ENCODE measurements around the gene NFE2.

Gene NFE2

GRCh38 chr12:54303640-54304039 is 2.8 kb upstream of the NFE2 start:
- Histone ChIP-seq H3K27me3 (ENCODE audit: control insufficient read depth, insufficient read depth, low read length) (peaks cover 9% of the 10 kb centered on the region), H3K4me1 (ENCODE audit: control insufficient read depth, insufficient read depth, low read length) (peaks cover 41% of the 10 kb centered on the region), H3K27ac (ENCODE audit: low read depth, low read length) (no peak overlapping the region), H3K9me3 (ENCODE audit: control insufficient read depth, insufficient read depth, low read length) (no peaks in the 10 kb centered on the region), H3K9ac (ENCODE audit: low read depth, low read length) (no peak overlapping the region), H3K4me3 (ENCODE audit: low read depth, low read length) (no peak overlapping the region), H3K36me3 (ENCODE audit: control insufficient read depth, insufficient read depth, low read length) (no peaks in the 10 kb centered on the region)

- Histone ChIP-seq H3K9ac (ENCODE audit: low read depth, low read length) (peak overlapping the region; percentile 49), H3K27ac (ENCODE audit: low read depth, low read length) (peak overlapping the region; percentile 85), H3K4me3 (ENCODE audit: low read depth, low read length) (peak overlapping the region; percentile 57), H3K4me1 (ENCODE audit: control insufficient read depth, insufficient read depth, low read length) (peaks cover 41% of the 10 kb centered on the region), H3K9me3 (ENCODE audit: control insufficient read depth, insufficient read depth, low read length) (no peaks in the 10 kb centered on the region), H3K27me3 (ENCODE audit: control insufficient read depth, insufficient read depth, low read length) (peaks cover 9% of the 10 kb centered on the region), H3K36me3 (ENCODE audit: control insufficient read depth, insufficient read depth, low read length) (no peaks in the 10 kb centered on the region)
Measured at GRCh38 chr12:54301428-54302048, 723 bp upstream of the NFE2 start.

- Histone ChIP-seq H3K27me3 (ENCODE audit: control insufficient read depth, insufficient read depth, low read length) (peaks cover 9% of the 10 kb centered on the region), H3K4me1 (ENCODE audit: control insufficient read depth, insufficient read depth, low read length) (peaks cover 41% of the 10 kb centered on the region), H3K9ac (ENCODE audit: low read depth, low read length) (no peak overlapping the region), H3K4me3 (ENCODE audit: low read depth, low read length) (peak overlapping the region; percentile 57), H3K36me3 (ENCODE audit: control insufficient read depth, insufficient read depth, low read length) (no peaks in the 10 kb centered on the region), H3K27ac (ENCODE audit: low read depth, low read length) (peak overlapping the region; percentile 85), H3K9me3 (ENCODE audit: control insufficient read depth, insufficient read depth, low read length) (no peaks in the 10 kb centered on the region)
Measured at GRCh38 chr12:54300225-54300731, 537 bp downstream of the NFE2 start.

- Histone ChIP-seq H3K36me3 (ENCODE audit: control insufficient read depth, insufficient read depth, low read length) (no peaks in the 10 kb centered on the region), H3K27ac (ENCODE audit: low read depth, low read length) (no peak overlapping the region), H3K4me3 (ENCODE audit: low read depth, low read length) (peak overlapping the region; percentile 57; the same call in 1 of the 2 replicates), H3K27me3 (ENCODE audit: control insufficient read depth, insufficient read depth, low read length) (peaks cover 9% of the 10 kb centered on the region), H3K9me3 (ENCODE audit: control insufficient read depth, insufficient read depth, low read length) (no peaks in the 10 kb centered on the region), H3K4me1 (ENCODE audit: control insufficient read depth, insufficient read depth, low read length) (peaks cover 40% of the 10 kb centered on the region), H3K9ac (ENCODE audit: low read depth, low read length) (no peak overlapping the region)
Measured at GRCh38 chr12:54299515-54300224, 1.1 kb downstream of the NFE2 start.

GRCh38 chr12:54298904-54299303 is 1.9 kb downstream of the NFE2 start:
- Histone ChIP-seq H3K4me1 (ENCODE audit: control insufficient read depth, insufficient read depth, low read length) (peaks cover 32% of the 10 kb centered on the region), H3K27me3 (ENCODE audit: control insufficient read depth, insufficient read depth, low read length) (peaks cover 9% of the 10 kb centered on the region), H3K27ac (ENCODE audit: low read depth, low read length) (no peak overlapping the region), H3K4me3 (ENCODE audit: low read depth, low read length) (no peak overlapping the region), H3K36me3 (ENCODE audit: control insufficient read depth, insufficient read depth, low read length) (no peaks in the 10 kb centered on the region), H3K9me3 (ENCODE audit: control insufficient read depth, insufficient read depth, low read length) (no peaks in the 10 kb centered on the region), H3K9ac (ENCODE audit: low read depth, low read length) (no peak overlapping the region)

GRCh38 chr12:54296393-54297099 is 4.3 kb downstream of the NFE2 start:
- Histone ChIP-seq H3K4me3 (ENCODE audit: low read depth, low read length) (no peak overlapping the region), H3K9ac (ENCODE audit: low read depth, low read length) (no peak overlapping the region), H3K9me3 (ENCODE audit: control insufficient read depth, insufficient read depth, low read length) (no peaks in the 10 kb centered on the region), H3K36me3 (ENCODE audit: control insufficient read depth, insufficient read depth, low read length) (no peaks in the 10 kb centered on the region), H3K4me1 (ENCODE audit: control insufficient read depth, insufficient read depth, low read length) (peaks cover 16% of the 10 kb centered on the region), H3K27me3 (ENCODE audit: control insufficient read depth, insufficient read depth, low read length) (peaks cover 9% of the 10 kb centered on the region), H3K27ac (ENCODE audit: low read depth, low read length) (no peak overlapping the region)

- H3K27ac ChIP-seq (ENCODE audit: low read depth, low read length), result no peak overlapping the region
- peaks cover 7% of the 10 kb centered on the region for H3K27me3 ChIP-seq (ENCODE audit: control insufficient read depth, insufficient read depth, low read length)
- peaks cover 7% of the 10 kb centered on the region for H3K4me1 ChIP-seq (ENCODE audit: control insufficient read depth, insufficient read depth, low read length)
- no peak overlapping the region for H3K9ac ChIP-seq (ENCODE audit: low read depth, low read length)
- H3K4me3 ChIP-seq (ENCODE audit: low read depth, low read length), result no peak overlapping the region
- H3K9me3 ChIP-seq (ENCODE audit: control insufficient read depth, insufficient read depth, low read length), result no peaks in the 10 kb centered on the region
- H3K36me3 ChIP-seq (ENCODE audit: control insufficient read depth, insufficient read depth, low read length), result no peaks in the 10 kb centered on the region
Measured at GRCh38 chr12:54294953-54295566, 5.8 kb downstream of the NFE2 start.

- Histone ChIP-seq H3K36me3 (ENCODE audit: control insufficient read depth, insufficient read depth, low read length) (no peaks in the 10 kb centered on the region), H3K4me1 (ENCODE audit: control insufficient read depth, insufficient read depth, low read length) (no peaks in the 10 kb centered on the region), H3K9ac (ENCODE audit: low read depth, low read length) (no peak overlapping the region), H3K27ac (ENCODE audit: low read depth, low read length) (no peak overlapping the region), H3K9me3 (ENCODE audit: control insufficient read depth, insufficient read depth, low read length) (no peaks in the 10 kb centered on the region), H3K4me3 (ENCODE audit: low read depth, low read length) (no peak overlapping the region), H3K27me3 (ENCODE audit: control insufficient read depth, insufficient read depth, low read length) (no peaks in the 10 kb centered on the region)
Measured at GRCh38 chr12:54294152-54294952, 6.5 kb downstream of the NFE2 start.

GRCh38 chr12:54292931-54293241 is 7.9 kb downstream of the NFE2 start:
- Histone ChIP-seq H3K9me3 (ENCODE audit: control insufficient read depth, insufficient read depth, low read length) (no peaks in the 10 kb centered on the region), H3K36me3 (ENCODE audit: control insufficient read depth, insufficient read depth, low read length) (peaks cover 1% of the 10 kb centered on the region; the same call in 1 of the 2 replicates), H3K27me3 (ENCODE audit: control insufficient read depth, insufficient read depth, low read length) (no peaks in the 10 kb centered on the region), H3K27ac (ENCODE audit: low read depth, low read length) (no peak overlapping the region), H3K9ac (ENCODE audit: low read depth, low read length) (no peak overlapping the region), H3K4me3 (ENCODE audit: low read depth, low read length) (no peak overlapping the region), H3K4me1 (ENCODE audit: control insufficient read depth, insufficient read depth, low read length) (no peaks in the 10 kb centered on the region)

- Histone ChIP-seq H3K4me3 (ENCODE audit: low read depth, low read length) (no peak overlapping the region), H3K4me1 (ENCODE audit: control insufficient read depth, insufficient read depth, low read length) (no peaks in the 10 kb centered on the region), H3K36me3 (ENCODE audit: control insufficient read depth, insufficient read depth, low read length) (peaks cover 7% of the 10 kb centered on the region)
Measured at GRCh38 chr12:54292083-54292930, 8.5 kb downstream of the NFE2 start.

More at GRCh38 chr12:54292083-54292930, 8.5 kb downstream of the NFE2 start:
- Histone ChIP-seq H3K27ac (ENCODE audit: low read depth, low read length) (no peak overlapping the region), H3K9ac (ENCODE audit: low read depth, low read length) (no peak overlapping the region), H3K27me3 (ENCODE audit: control insufficient read depth, insufficient read depth, low read length) (no peaks in the 10 kb centered on the region), H3K9me3 (ENCODE audit: control insufficient read depth, insufficient read depth, low read length) (no peaks in the 10 kb centered on the region)
